Prostate gland (tissue), 2 donors: ENCODE data around the gene GDPD5. TPM values are rescaled to one million over a fixed set of nuclear protein-coding genes. Genes with fewer than 3 reads are reported as not detected.

ENCODE experiments used
- DNase-seq: peaks from one replicate; pipeline ENCODE4 v3.0.0-alpha.2; 2019; ENCODE audit warnings: low spot score
- H3K27ac ChIP-seq, 2 donors: fragments of 200-600 bp; sonication (generic); 2 replicates each; pipeline ENCODE4 v1.5.1; 2017 to 2019
- H3K27me3 ChIP-seq: fragments of 200-600 bp; sonication (generic); replicated peaks from 2 replicates; pipeline ENCODE4 v1.5.1; 2019; ENCODE audit not compliant: insufficient read depth
- H3K36me3 ChIP-seq, 2 donors: fragments of 200-600 bp; sonication (generic); 1 replicate in 1 of 2; 2 replicates in 1 of 2; pipeline versions ENCODE4 v1.5.1 to v1.8.1; 2017 to 2019
- H3K4me1 ChIP-seq: fragments of 200-600 bp; sonication (generic); replicated peaks from 2 replicates; pipeline ENCODE4 v1.5.1; 2019
- H3K4me3 ChIP-seq, 2 donors: fragments of 200-600 bp; sonication (generic); 2 replicates each; pipeline ENCODE4 v1.5.1; 2017 to 2019
- H3K9me3 ChIP-seq: fragments of 200-600 bp; sonication (generic); 2 replicates; pipeline ENCODE4 v1.5.1; 2017
- CTCF ChIP-seq, 4 experiments: fragments of 200-600 bp in 2 of 4; fragments of 450-650 bp in 2 of 4; sonication (generic) in 2 of 4; IDR thresholded peaks; 1 replicate in 3 of 4; 2 replicates in 1 of 4; pipeline ENCODE4 v1.5.1; 2016 to 2019; ENCODE audit warnings: antibody characterized with exemption in 4 of 4, mild to moderate bottlenecking in 2 of 4, moderate library complexity in 2 of 4
- POLR2A ChIP-seq: fragments of 450-650 bp; IDR thresholded peaks from one replicate; pipeline ENCODE4 v1.6.1; 2016; ENCODE audit warnings: antibody characterized with exemption, mild to moderate bottlenecking
- POLR2AphosphoS5 ChIP-seq: sonication (generic); formaldehyde crosslinking; IDR thresholded peaks from one replicate; pipeline ENCODE4 v1.6.1; 2017; ENCODE audit warnings: antibody characterized with exemption
- WGBS: methylation state at CpG from one replicate; pipeline ENCODE4 v1.1.5; 2018; 5-methylcytosine and 5-hydroxymethylcytosine counted together
- intact Hi-C: fragments of 100-400 bp; cut with DNase I; formaldehyde crosslinking; loops from one replicate; pipeline ENCODE4 v1.14.2; 2022
- total RNA-seq, 2 donors: library from RNA; depleted of rRNA; stranded (reverse); fragments of >200 nt; gene quantifications; one replicate each; pipeline ENCODE4 v1.1.0, GENCODE V29; 2016

Gene GDPD5, protein sequence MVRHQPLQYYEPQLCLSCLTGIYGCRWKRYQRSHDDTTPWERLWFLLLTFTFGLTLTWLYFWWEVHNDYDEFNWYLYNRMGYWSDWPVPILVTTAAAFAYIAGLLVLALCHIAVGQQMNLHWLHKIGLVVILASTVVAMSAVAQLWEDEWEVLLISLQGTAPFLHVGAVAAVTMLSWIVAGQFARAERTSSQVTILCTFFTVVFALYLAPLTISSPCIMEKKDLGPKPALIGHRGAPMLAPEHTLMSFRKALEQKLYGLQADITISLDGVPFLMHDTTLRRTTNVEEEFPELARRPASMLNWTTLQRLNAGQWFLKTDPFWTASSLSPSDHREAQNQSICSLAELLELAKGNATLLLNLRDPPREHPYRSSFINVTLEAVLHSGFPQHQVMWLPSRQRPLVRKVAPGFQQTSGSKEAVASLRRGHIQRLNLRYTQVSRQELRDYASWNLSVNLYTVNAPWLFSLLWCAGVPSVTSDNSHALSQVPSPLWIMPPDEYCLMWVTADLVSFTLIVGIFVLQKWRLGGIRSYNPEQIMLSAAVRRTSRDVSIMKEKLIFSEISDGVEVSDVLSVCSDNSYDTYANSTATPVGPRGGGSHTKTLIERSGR
- total RNA-seq, result 10 to 100 TPM in 1 of 2 donors, 1 to 10 TPM in 1; 1.7 to 14.6 TPM

DNA sequence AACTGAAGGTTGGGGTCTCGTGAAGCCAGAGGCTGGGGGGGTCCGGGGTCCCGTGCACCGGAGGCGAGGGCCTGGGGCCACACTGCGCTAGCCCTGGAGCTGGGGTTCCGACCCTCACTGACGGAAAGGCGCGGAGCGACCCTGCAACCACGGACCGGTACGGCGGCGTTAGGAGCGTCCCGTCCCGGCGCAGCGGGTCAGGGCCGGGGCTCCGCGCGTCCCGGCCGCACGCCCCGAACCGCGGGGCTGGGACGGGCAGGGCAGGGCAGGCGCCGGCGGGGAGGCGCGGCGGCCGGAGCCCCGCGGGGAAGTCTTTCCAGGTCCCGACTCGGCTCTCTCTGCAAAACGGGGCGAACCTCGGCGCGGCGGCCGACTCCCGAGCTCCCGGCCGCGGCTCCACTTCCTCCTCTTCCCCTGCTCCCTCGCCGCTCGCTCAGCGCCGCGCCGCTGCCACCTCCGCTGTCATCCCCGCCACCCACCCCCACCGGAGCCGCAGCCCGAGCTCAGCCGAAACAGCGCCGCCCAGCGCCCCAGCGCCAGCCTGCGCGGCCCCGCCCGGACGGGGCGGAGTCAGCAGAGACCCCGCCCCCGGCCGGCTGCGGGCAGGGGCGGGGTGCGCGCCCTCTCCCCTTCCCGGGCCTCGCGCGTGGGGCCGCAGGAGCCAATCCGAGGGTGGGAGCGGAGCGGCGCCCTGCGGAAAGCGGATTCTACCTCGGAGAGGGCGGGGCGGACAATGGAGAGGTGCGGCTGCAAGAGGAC is at the start of gene GDPD5:
Gene GDPD5, minus strand, starts transcription at position 509 of the 759 bp plus-strand sequence. CDS start 48,206 bp downstream, outside the sequence.
- H3K27ac ChIP-seq, result peak within 1 kb of the TSS; percentile 39 to 52
- intact Hi-C loops, result loop anchor here (5.0 kb wide), 1 partner anchor 123 kb away; no protein-coding TSS in a partner anchor
- no peaks in the 10 kb centered on the region for H3K9me3 ChIP-seq
- H3K4me1 ChIP-seq, result peaks cover 2% of the 10 kb centered on the region
- WGBS, result 0% methylated on average over 4 of the region's 99 CpGs
- peak within 1 kb of the TSS; percentile 56 for H3K4me3 ChIP-seq
- H3K36me3 ChIP-seq, result no peaks in the 10 kb centered on the region
- no peaks in the 10 kb centered on the region for H3K27me3 ChIP-seq
- DNase-seq, result peak; percentile 78
- TF ChIP-seq POLR2AphosphoS5 (no peak), POLR2A (peak; percentile 43), CTCF (IDR thresholded peaks at IDR 0.05) (peak; percentile 59 to 79 (median 65))

- no peak for DNase-seq
- WGBS, result 76% methylated on average over 12 of the region's 12 CpGs
- intact Hi-C loops, result loop anchor here (2.0 kb wide), 1 partner anchor 26 kb away; no protein-coding TSS in a partner anchor
- no peaks in the 10 kb centered on the region for H3K4me1 ChIP-seq
- H3K27ac ChIP-seq, result no peak overlapping the region
- no peaks in the 10 kb centered on the region for H3K27me3 ChIP-seq
- H3K4me3 ChIP-seq, result no peak overlapping the region
- H3K9me3 ChIP-seq, result no peaks in the 10 kb centered on the region
- H3K36me3 ChIP-seq, result peaks cover 4 to 23% of the 10 kb centered on the region in 2 donors
- TF ChIP-seq POLR2A, result no peak
- TF ChIP-seq POLR2AphosphoS5, result no peak
- no peak for TF ChIP-seq CTCF (IDR thresholded peaks at IDR 0.05)
These were observed 49.2 kb upstream of the GDPD5 start for GRCh38 chr11:75574698-75575602.

- no peak for DNase-seq
- intact Hi-C loops, result no loop called here
- H3K9me3 ChIP-seq, result no peaks in the 10 kb centered on the region
- H3K36me3 ChIP-seq, result peaks cover 14 to 43% of the 10 kb centered on the region in 2 donors
- H3K27ac ChIP-seq, result no peak overlapping the region
- no peak overlapping the region for H3K4me3 ChIP-seq
- WGBS, result 65% methylated on average over 8 of the region's 8 CpGs
- no peaks in the 10 kb centered on the region for H3K4me1 ChIP-seq
- TF ChIP-seq CTCF (IDR thresholded peaks at IDR 0.05), result no peak
- no peak for TF ChIP-seq POLR2AphosphoS5
- no peak for TF ChIP-seq POLR2A
- no peaks in the 10 kb centered on the region for H3K27me3 ChIP-seq
These were observed 47.0 kb upstream of the GDPD5 start for GRCh38 chr11:75572744-75573143.

- intact Hi-C loops, result no loop called here
- Histone ChIP-seq H3K4me1 (no peaks in the 10 kb centered on the region), H3K27ac (no peak overlapping the region), H3K36me3 (peaks cover 19 to 46% of the 10 kb centered on the region in 2 donors), H3K27me3 (no peaks in the 10 kb centered on the region), H3K4me3 (no peak overlapping the region), H3K9me3 (no peaks in the 10 kb centered on the region)
- 93% methylated on average over 12 of the region's 14 CpGs for WGBS
- no peak for DNase-seq
- TF ChIP-seq CTCF (IDR thresholded peaks at IDR 0.05) (no peak), POLR2AphosphoS5 (no peak), POLR2A (no peak)
These were observed 45.9 kb upstream of the GDPD5 start for GRCh38 chr11:75571625-75572024.
